Measurements from ENCODE around the gene KDM5B. TPM values are rescaled to one million over a fixed set of nuclear protein-coding genes. Genes with fewer than 3 reads are reported as not detected.

The KDM5B gene
- polyA plus RNA-seq, 3 donors, result 3.4 to 12.5 (median 10.6) TPM

- Histone ChIP-seq H3K4me3 (replicated peaks in 1 of 3; ENCODE audit: low read depth in 2 of 3, low read length in 3 of 3) (no peak overlapping the region), H3K27me3 (ENCODE audit: control insufficient read depth in 2 of 2, insufficient read depth in 2 of 2, low read length in 2 of 2) (peaks cover 70 to 95% of the 10 kb centered on the region in 2 donors), H3K4me2 (replicated peaks; ENCODE audit: extremely low read depth, low read length, poor library complexity, severe bottlenecking) (no peak overlapping the region), H4K20me1 (ENCODE audit: insufficient read depth, low read length) (no peaks in the 10 kb centered on the region), H3K9me3 (replicated peaks in 1 of 2; ENCODE audit: control insufficient read depth in 1 of 2, insufficient read depth in 1 of 2, low read length in 2 of 2) (peaks cover 0 to 23% of the 10 kb centered on the region in 2 donors), H3K27ac (ENCODE audit: low read depth in 1 of 2, low read length in 2 of 2) (no peak overlapping the region), H2AFZ (ENCODE audit: insufficient read depth, low read depth, low read length, poor library complexity, severe bottlenecking) (no peak overlapping the region), H3K36me3 (replicated peaks in 1 of 2; ENCODE audit: control insufficient read depth in 1 of 2, insufficient read depth in 2 of 2, low read length in 2 of 2) (no peaks in the 10 kb centered on the region), H3K4me1 (ENCODE audit: control insufficient read depth in 1 of 2, insufficient read depth in 2 of 2, low read length in 2 of 2) (no peaks in the 10 kb centered on the region), H3K79me2 (ENCODE audit: insufficient read depth, low read length) (no peaks in the 10 kb centered on the region), H3K9ac (ENCODE audit: insufficient read depth, low read length, poor library complexity, severe bottlenecking) (no peak overlapping the region)
- TF ChIP-seq CTCF (IDR thresholded peaks at IDR 0.05), result no peak
- peaks cover 0 to 9% (median 0%) of the 10 kb centered on the region in 7 donors for H3K9me3 Mint-ChIP-seq
- peaks cover 91 to 99% (median 91%) of the 10 kb centered on the region in 3 donors for H3K27me3 Mint-ChIP-seq (ENCODE audit: low read depth in 3 of 3)
- H3K36me3 Mint-ChIP-seq, result no peaks in the 10 kb centered on the region
- H3K27ac Mint-ChIP-seq, result no peak overlapping the region
- DNase-seq, result no peak
- H3K4me1 Mint-ChIP-seq, result peaks cover 2% of the 10 kb centered on the region
- peak overlapping the region in 1 of 2 donors; percentile 68 for H3K4me3 Mint-ChIP-seq
- 58% methylated on average over 6 of the region's 12 CpGs for WGBS (ENCODE audit: insufficient coverage)
- intact Hi-C loops (cut with micrococcal nuclease), result no loop called here
Observed at GRCh38 chr1:202708456-202709275, 99.6 kb downstream of the KDM5B start.

GRCh38 chr1:202706851-202707250 lies 101.4 kb downstream of the KDM5B start:
- H3K9me3 ChIP-seq (replicated peaks in 1 of 2; ENCODE audit: control insufficient read depth in 1 of 2, insufficient read depth in 1 of 2, low read length in 2 of 2), result peaks cover 0 to 23% of the 10 kb centered on the region in 2 donors
- peaks cover 61 to 93% of the 10 kb centered on the region in 2 donors for H3K27me3 ChIP-seq (ENCODE audit: control insufficient read depth in 2 of 2, insufficient read depth in 2 of 2, low read length in 2 of 2)
- Mint-ChIP-seq H3K4me3 (peak overlapping the region in 1 of 2 donors; percentile 37), H3K27ac (no peak overlapping the region), H3K4me1 (peaks cover 2% of the 10 kb centered on the region), H3K36me3 (no peaks in the 10 kb centered on the region), H3K27me3 (ENCODE audit: low read depth in 3 of 3) (peaks cover 80 to 96% (median 89%) of the 10 kb centered on the region in 3 donors), H3K9me3 (peaks cover 0 to 9% (median 0%) of the 10 kb centered on the region in 7 donors)
- H3K4me1 ChIP-seq (ENCODE audit: control insufficient read depth in 1 of 2, insufficient read depth in 2 of 2, low read length in 2 of 2), result no peaks in the 10 kb centered on the region
- no peaks in the 10 kb centered on the region for H4K20me1 ChIP-seq (ENCODE audit: insufficient read depth, low read length)
- no peaks in the 10 kb centered on the region for H3K79me2 ChIP-seq (ENCODE audit: insufficient read depth, low read length)
- no peaks in the 10 kb centered on the region for H3K36me3 ChIP-seq (replicated peaks in 1 of 2; ENCODE audit: control insufficient read depth in 1 of 2, insufficient read depth in 2 of 2, low read length in 2 of 2)
- H3K27ac ChIP-seq (ENCODE audit: low read depth in 1 of 2, low read length in 2 of 2), result no peak overlapping the region
- TF ChIP-seq CTCF (IDR thresholded peaks at IDR 0.05), result no peak
- no peak overlapping the region for H2AFZ ChIP-seq (ENCODE audit: insufficient read depth, low read depth, low read length, poor library complexity, severe bottlenecking)
- no peak for DNase-seq
- WGBS (ENCODE audit: insufficient coverage), result 76% methylated on average over 3 of the region's 5 CpGs
- H3K4me2 ChIP-seq (replicated peaks; ENCODE audit: extremely low read depth, low read length, poor library complexity, severe bottlenecking), result no peak overlapping the region
- intact Hi-C loops (cut with micrococcal nuclease), result no loop called here
- H3K4me3 ChIP-seq (replicated peaks in 1 of 3; ENCODE audit: low read depth in 2 of 3, low read length in 3 of 3), result no peak overlapping the region
- H3K9ac ChIP-seq (ENCODE audit: insufficient read depth, low read length, poor library complexity, severe bottlenecking), result no peak overlapping the region

All from CD14-positive monocyte (primary cell).